ENCODE data around the gene PLCB3. TPM values are rescaled to one million over a fixed set of nuclear protein-coding genes. Genes with fewer than 3 reads are reported as not detected.

The PLCB3 gene
- total and polyA plus RNA-seq, 2 of the 13 experiments (the other 11 are each of a cell fraction or from before 2014, with no cell fraction given) = 7.5 to 13.8 TPM

DNA sequence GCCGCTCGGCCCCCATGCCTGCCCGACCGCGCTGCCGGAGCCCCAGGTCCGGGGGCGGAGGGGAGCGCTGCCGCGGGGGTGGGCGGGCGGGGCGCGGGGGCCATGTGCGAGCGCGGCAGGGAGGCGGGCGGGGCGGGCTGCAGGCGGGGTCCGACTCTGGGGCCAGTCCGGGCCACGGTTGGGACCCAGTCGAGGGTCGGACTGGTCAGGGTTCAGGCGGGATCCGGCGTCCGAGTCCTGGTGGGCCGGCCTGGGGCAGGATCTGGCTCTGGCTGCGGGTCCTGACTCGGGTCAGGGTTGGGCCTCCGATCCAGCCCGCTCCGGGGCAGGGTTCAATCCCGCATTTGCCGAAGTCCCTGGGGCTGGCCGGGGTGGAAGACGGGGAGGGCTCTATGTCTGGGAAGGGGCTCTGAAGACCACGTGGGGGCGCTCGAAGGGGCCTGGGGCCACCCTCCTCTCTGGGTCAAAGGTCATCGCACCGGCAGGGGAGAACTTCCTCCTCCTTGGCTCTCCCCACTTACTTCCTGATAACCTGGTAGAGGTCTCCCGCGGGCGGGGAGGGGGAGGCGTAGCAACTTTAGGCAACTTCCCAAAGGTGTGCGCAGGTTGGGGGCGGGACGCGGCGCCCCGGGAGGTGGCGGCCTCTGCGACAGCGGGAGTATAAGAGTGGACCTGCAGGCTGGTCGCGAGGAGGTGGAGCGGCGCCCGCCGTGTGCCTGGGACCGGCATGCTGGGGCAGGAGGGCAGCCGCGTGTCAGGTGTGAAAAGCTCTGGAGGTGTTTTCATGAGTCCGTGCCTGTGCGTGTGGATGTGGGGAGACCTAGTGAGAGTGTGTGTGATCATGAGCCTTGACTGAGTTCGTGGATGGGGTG lies 54.6 kb downstream of the PLCB3 start (continued):
- TF ChIP-seq, protein P1, sequence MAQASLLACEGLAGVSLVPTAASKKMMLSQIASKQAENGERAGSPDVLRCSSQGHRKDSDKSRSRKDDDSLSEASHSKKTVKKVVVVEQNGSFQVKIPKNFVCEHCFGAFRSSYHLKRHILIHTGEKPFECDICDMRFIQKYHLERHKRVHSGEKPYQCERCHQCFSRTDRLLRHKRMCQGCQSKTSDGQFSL (CRISPR knock-in tag; IDR thresholded peaks at IDR 0.05) = no peak
- TF ChIP-seq ETV5 (CRISPR knock-in tag; IDR thresholded peaks at IDR 0.05; ENCODE audit: borderline replicate concordance) = peak; percentile 50; the same call in 1 of the 2 replicates
- TF ChIP-seq DNMT1 (CRISPR knock-in tag; IDR thresholded peaks at IDR 0.05) = no peak
- TF ChIP-seq IKZF1 (IDR thresholded peaks at IDR 0.05) = no peak
- TF ChIP-seq, protein P2, sequence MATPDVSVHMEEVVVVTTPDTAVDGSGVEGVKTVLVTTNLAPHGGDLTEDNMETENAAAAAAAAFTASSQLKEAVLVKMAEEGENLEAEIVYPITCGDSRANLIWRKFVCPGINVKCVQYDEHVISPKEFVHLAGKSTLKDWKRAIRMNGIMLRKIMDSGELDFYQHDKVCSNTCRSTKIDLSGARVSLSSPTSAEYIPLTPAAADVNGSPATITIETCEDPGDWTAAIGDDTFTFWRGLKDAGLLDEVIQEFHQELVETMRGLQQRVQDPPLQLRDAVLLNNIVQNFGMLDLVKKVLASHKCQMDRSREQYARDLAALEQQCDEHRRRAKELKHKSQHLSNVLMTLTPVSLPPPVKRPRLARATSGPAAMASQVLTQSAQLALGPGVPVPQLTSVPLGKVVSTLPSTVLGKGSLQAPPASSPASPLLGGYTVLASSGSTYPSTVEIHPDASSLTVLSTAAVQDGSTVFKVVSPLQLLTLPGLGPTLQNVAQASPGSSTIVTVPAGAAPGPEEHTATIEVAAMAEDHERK (CRISPR knock-in tag; IDR thresholded peaks at IDR 0.05; ENCODE audit: low read depth) = no peak
- TF ChIP-seq, protein P3, sequence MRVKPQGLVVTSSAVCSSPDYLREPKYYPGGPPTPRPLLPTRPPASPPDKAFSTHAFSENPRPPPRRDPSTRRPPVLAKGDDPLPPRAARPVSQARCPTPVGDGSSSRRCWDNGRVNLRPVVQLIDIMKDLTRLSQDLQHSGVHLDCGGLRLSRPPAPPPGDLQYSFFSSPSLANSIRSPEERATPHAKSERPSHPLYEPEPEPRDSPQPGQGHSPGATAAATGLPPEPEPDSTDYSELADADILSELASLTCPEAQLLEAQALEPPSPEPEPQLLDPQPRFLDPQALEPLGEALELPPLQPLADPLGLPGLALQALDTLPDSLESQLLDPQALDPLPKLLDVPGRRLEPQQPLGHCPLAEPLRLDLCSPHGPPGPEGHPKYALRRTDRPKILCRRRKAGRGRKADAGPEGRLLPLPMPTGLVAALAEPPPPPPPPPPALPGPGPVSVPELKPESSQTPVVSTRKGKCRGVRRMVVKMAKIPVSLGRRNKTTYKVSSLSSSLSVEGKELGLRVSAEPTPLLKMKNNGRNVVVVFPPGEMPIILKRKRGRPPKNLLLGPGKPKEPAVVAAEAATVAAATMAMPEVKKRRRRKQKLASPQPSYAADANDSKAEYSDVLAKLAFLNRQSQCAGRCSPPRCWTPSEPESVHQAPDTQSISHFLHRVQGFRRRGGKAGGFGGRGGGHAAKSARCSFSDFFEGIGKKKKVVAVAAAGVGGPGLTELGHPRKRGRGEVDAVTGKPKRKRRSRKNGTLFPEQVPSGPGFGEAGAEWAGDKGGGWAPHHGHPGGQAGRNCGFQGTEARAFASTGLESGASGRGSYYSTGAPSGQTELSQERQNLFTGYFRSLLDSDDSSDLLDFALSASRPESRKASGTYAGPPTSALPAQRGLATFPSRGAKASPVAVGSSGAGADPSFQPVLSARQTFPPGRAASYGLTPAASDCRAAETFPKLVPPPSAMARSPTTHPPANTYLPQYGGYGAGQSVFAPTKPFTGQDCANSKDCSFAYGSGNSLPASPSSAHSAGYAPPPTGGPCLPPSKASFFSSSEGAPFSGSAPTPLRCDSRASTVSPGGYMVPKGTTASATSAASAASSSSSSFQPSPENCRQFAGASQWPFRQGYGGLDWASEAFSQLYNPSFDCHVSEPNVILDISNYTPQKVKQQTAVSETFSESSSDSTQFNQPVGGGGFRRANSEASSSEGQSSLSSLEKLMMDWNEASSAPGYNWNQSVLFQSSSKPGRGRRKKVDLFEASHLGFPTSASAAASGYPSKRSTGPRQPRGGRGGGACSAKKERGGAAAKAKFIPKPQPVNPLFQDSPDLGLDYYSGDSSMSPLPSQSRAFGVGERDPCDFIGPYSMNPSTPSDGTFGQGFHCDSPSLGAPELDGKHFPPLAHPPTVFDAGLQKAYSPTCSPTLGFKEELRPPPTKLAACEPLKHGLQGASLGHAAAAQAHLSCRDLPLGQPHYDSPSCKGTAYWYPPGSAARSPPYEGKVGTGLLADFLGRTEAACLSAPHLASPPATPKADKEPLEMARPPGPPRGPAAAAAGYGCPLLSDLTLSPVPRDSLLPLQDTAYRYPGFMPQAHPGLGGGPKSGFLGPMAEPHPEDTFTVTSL (CRISPR knock-in tag; IDR thresholded peaks at IDR 0.05; ENCODE audit: borderline replicate concordance) = no peak
- no peak for TF ChIP-seq ZNF841 (CRISPR knock-in tag; IDR thresholded peaks at IDR 0.05; ENCODE audit: borderline replicate concordance)
- no peak for TF ChIP-seq ZNF562 (CRISPR knock-in tag; IDR thresholded peaks at IDR 0.05; ENCODE audit: borderline replicate concordance)
- TF ChIP-seq ZNF263 (CRISPR knock-in tag; IDR thresholded peaks at IDR 0.05) = 0 out of 2 replicates have a peak, but pooled peaks have one; percentile 28
- peak; percentile 87 for TF ChIP-seq PATZ1 (CRISPR knock-in tag; IDR thresholded peaks at IDR 0.05)
- TF ChIP-seq RBM22 (optimal IDR thresholded peaks at IDR 0.05; ENCODE audit: low read length) = no peak
- TF ChIP-seq ZFX (CRISPR knock-in tag; IDR thresholded peaks at IDR 0.05; ENCODE audit: low read depth) = peak; percentile 49
- TF ChIP-seq ZZZ3 (CRISPR knock-in tag; IDR thresholded peaks at IDR 0.05; ENCODE audit: borderline replicate concordance) = no peak
- peak in 1 of 2 experiments; percentile 67; a peak in 2 of 4 replicates for TF ChIP-seq POLR2A (IDR thresholded peaks at IDR 0.05; ENCODE audit: insufficient read depth in 1 of 2, low read depth in 2 of 2, low read length in 2 of 2)
- TF ChIP-seq RARG (CRISPR knock-in tag; IDR thresholded peaks at IDR 0.05; ENCODE audit: low read depth) = no peak
- TF ChIP-seq ZBTB39 (CRISPR knock-in tag; IDR thresholded peaks at IDR 0.05) = no peak
